ENCODE measurements around the gene CTSA. TPM values are rescaled to one million over a fixed set of nuclear protein-coding genes. Genes with fewer than 3 reads are reported as not detected.

Gene CTSA
- total RNA-seq, 2 experiments from 2014 or later, result 34.5 to 40.2 TPM

DNA sequence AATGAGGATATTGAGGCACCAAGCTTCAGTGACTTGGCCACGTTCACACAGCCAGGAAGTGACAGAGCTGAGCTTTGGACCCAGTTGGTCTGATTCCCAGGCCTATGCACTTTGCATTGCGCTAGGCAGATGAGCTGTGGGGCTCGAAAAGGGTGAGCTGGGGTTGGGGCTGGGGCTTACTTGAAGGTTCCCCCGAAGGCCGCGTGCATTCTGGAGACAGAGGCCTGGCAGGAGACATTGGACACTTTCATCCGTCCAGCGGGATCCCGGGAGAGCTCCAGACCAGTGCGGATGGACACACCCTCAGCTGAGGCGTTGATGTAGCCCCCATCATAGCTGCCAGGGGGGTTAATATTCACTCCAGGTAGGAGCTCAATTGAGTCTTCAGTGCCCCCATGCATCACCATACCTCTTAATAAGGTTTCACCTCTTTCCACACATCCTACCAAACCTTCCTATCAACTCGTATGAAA lies 18.2 kb downstream of the CTSA start:
- DNase-seq, result no peak
- H3K27me3 Mint-ChIP-seq, result peaks cover 5% of the 10 kb centered on the region
- POLR2A ChIA-PET, result interaction anchor here (0.5 to 4.4 kb wide), 8 partner anchors 9 to 827 kb away, joined by 3 to 35 read pairs (median 6); partner anchors contain the start of genes CTSA, NEURL2, PCIF1 and UBE2C
- no peak overlapping the region for H3K27ac Mint-ChIP-seq
- intact Hi-C loops (cut with micrococcal nuclease), result no loop called here
- no peak for ATAC-seq
- CTCF ChIA-PET, result interaction anchor here (0.7 to 1.9 kb wide), 2 partner anchors 24 to 60 kb away, joined by 3 to 7 read pairs; no protein-coding TSS in a partner anchor
- H3K4me1 Mint-ChIP-seq (ENCODE audit: low read depth), result peaks cover 17% of the 10 kb centered on the region
- TF ChIP-seq, protein P1, sequence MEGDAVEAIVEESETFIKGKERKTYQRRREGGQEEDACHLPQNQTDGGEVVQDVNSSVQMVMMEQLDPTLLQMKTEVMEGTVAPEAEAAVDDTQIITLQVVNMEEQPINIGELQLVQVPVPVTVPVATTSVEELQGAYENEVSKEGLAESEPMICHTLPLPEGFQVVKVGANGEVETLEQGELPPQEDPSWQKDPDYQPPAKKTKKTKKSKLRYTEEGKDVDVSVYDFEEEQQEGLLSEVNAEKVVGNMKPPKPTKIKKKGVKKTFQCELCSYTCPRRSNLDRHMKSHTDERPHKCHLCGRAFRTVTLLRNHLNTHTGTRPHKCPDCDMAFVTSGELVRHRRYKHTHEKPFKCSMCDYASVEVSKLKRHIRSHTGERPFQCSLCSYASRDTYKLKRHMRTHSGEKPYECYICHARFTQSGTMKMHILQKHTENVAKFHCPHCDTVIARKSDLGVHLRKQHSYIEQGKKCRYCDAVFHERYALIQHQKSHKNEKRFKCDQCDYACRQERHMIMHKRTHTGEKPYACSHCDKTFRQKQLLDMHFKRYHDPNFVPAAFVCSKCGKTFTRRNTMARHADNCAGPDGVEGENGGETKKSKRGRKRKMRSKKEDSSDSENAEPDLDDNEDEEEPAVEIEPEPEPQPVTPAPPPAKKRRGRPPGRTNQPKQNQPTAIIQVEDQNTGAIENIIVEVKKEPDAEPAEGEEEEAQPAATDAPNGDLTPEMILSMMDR (IDR thresholded peaks at IDR 0.05), result no peak
- no peaks in the 10 kb centered on the region for H3K9me3 Mint-ChIP-seq
- no peaks in the 10 kb centered on the region for H3K36me3 Mint-ChIP-seq (ENCODE audit: low read depth)
- H3K4me3 Mint-ChIP-seq, result no peak overlapping the region

DNA sequence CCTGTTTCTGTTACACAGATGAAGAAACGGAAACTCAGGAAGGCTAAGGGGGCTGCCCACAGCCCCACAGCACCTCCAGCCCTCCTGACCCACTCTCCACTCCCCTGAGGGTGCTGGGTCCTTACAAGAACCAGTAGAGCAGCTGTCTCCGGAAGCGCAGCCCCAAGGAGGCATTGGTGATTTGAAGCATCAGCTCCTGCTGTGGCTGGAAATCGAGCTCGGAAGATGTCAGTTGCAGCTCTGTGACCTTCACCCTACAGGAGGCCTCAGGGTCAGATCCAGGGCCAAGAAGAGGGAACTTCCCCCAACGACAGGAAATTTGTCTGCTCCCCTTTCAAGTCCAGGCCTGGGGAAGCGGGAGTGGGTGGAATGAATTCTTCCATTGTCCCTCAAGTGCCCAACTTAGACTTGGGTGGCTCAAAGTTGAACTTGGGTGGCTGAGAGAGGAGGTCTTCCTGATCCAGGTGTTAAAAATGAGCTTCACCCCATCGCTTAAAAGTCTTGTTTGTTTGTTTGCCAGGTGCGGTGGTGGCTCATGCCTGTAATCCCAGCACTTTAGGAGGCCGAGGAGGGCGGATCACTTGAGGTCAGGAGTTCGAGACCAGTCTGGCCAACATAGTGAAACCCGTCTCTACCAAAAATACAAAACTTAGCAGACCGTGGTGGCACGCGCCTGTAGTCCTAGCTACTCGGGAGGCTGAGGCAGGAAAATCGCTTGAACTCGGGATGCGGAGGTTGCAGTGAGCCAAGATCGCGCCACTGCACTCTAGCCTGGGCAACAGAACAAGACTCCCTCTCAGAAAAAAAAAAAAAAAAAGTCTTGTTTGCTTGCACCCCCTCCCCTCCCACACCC lies 18.9 kb downstream of the CTSA start:
- no peak for DNase-seq
- POLR2A ChIA-PET, result interaction anchor here (1.0 to 4.4 kb wide), 11 partner anchors 10 to 97 kb away, joined by 3 to 35 read pairs (median 6); partner anchors contain the start of genes CTSA, NEURL2, PCIF1 and UBE2C
- peaks cover 8% of the 10 kb centered on the region for H3K27me3 Mint-ChIP-seq
- peaks cover 17% of the 10 kb centered on the region for H3K4me1 Mint-ChIP-seq (ENCODE audit: low read depth)
- peak overlapping the region; percentile 76 for H3K27ac Mint-ChIP-seq
- no peaks in the 10 kb centered on the region for H3K36me3 Mint-ChIP-seq (ENCODE audit: low read depth)
- no peaks in the 10 kb centered on the region for H3K9me3 Mint-ChIP-seq
- TF ChIP-seq, protein P1 (IDR thresholded peaks at IDR 0.05), result no peak
- peak overlapping the region; percentile 86 for H3K4me3 Mint-ChIP-seq
- intact Hi-C loops (cut with micrococcal nuclease), result no loop called here
- no peak for ATAC-seq
- CTCF ChIA-PET, result interaction anchor here (1.9 kb wide), 1 partner anchor 60 kb away, joined by 7 read pairs; no protein-coding TSS in a partner anchor

DNA sequence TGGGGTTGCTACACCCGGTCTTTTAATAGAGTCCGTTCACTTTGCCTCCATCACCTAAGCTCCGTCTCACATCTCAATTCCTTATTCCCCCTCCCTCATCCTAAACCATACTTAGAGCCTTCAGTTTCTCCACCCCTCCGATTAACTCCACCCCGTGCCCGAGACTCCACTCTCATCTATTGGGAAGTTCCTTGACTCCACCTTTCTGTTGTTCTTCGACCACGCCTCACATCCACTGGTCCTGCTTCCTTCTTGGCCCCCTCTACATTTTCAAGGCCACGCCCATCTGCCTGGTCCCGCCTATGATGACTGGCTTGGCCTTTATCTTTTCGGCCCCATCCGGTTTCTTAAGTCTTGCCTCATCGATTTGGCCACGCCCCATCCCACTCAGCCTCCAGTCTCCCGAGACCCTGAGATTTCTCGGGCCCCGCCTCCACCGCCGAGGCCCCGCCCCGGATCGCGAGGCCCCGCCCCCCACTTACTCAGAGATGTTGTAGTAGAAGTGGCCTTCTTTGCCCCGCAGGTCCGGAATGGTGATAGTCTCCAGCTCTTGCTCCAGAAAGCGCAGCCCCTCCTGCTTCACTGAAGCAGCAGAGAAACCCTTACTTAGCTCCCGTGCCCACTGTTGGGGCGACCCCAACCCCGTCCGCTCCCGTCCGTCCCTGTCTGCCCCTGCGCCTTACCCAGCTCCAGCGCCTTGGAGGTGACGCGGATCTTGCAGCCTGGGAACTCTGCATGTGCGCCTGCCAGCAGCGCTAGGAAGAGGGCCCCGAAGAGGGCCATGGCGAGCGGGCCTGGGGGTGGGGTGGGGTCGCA lies 19.7 kb downstream of the CTSA start:
- H3K4me1 Mint-ChIP-seq (ENCODE audit: low read depth), result peaks cover 17% of the 10 kb centered on the region
- ATAC-seq (peak; percentile 96), DNase-seq (peak; percentile 100)
- peak overlapping the region; percentile 79 for H3K27ac Mint-ChIP-seq
- ChIA-PET POLR2A (interaction anchor here (0.7 to 4.4 kb wide), 12 partner anchors 9 to 98 kb away, joined by 3 to 35 read pairs (median 4); partner anchors contain the start of genes CTSA, NEURL2, PCIF1 and UBE2C), CTCF (interaction anchor here (0.7 to 1.9 kb wide), 2 partner anchors 52 to 59 kb away, joined by 3 to 7 read pairs; no protein-coding TSS in a partner anchor)
- peak overlapping the region; percentile 86 for H3K4me3 Mint-ChIP-seq
- intact Hi-C loops (cut with micrococcal nuclease), result no loop called here
- TF ChIP-seq, protein P1 (IDR thresholded peaks at IDR 0.05), result no peak
- H3K27me3 Mint-ChIP-seq, result peaks cover 8% of the 10 kb centered on the region
- H3K9me3 Mint-ChIP-seq, result no peaks in the 10 kb centered on the region
- H3K36me3 Mint-ChIP-seq (ENCODE audit: low read depth), result no peaks in the 10 kb centered on the region

DNA sequence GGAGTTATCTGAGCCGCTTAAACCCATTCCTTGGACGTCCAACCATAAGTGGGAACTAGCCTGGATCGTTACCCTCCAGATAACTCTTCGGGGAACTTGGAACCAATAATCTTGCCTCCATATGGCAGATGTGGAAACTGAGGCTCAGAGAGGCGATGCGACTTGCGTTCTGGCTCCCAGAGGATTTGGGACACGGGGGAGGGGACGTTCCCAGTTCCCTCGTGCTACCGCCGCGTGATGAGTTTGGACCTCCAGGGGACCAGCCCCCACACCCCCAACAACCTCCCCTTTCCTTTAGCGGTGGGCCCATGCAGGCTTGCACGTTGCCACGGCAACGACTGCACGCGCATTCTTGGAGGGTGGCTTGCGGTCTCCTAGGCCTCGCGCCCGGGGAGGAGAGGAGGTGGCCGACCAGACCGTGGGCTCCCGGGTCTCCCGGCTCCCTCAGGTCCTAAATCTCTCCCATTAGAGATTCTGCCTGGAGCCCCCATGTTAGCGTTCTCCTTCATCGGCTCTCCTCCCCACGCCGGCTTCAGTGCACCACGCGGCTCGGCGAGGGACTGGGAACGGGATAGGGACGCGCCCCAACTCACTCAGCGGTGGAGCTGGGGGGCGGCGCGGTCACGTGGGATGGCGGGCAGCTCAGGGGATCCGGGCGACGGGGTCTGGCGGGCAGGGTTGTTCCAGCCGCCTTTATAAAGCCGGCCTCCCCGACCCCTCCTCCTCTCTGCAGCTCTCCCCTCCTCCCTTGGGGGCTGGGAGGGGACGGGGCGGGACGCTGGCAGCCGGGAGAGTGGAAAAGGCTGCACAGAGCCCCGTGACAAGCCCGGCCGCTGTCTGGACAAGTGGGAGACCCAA lies 20.6 kb downstream of the CTSA start, which contains the start of gene PLTP:
TSS of gene PLTP (minus strand) at position 670 of the 858 bp plus-strand sequence. CDS start 703 bp downstream, outside the sequence.
- TF ChIP-seq, protein P1 (IDR thresholded peaks at IDR 0.05), result no peak
- ChIA-PET CTCF (interaction anchor here (0.7 kb wide), 1 partner anchor 53 kb away, joined by 3 read pairs; no protein-coding TSS in a partner anchor), POLR2A (interaction anchor here (0.7 to 4.4 kb wide), 7 partner anchors 10 to 99 kb away, joined by 3 to 35 read pairs (median 4); partner anchors contain the start of genes PCIF1, UBE2C and ZSWIM1)
- H3K4me1 Mint-ChIP-seq (ENCODE audit: low read depth), result peaks cover 17% of the 10 kb centered on the region
- H3K27me3 Mint-ChIP-seq, result peaks cover 8% of the 10 kb centered on the region
- H3K27ac Mint-ChIP-seq, result peak within 1 kb of the TSS; percentile 79
- H3K9me3 Mint-ChIP-seq, result no peaks in the 10 kb centered on the region
- DNase-seq (peak; percentile 60), ATAC-seq (no peak)
- H3K4me3 Mint-ChIP-seq, result peak within 1 kb of the TSS; percentile 86
- intact Hi-C loops (cut with micrococcal nuclease), result no loop called here
- H3K36me3 Mint-ChIP-seq (ENCODE audit: low read depth), result no peaks in the 10 kb centered on the region

Data from activated CD8-positive, alpha-beta T cell treated with anti-CD3 and anti-CD28 coated beads for 36 hours (primary cell).